Measurements from ENCODE around the gene SPATA9. TPM values are rescaled to one million over a fixed set of nuclear protein-coding genes. Genes with fewer than 3 reads are reported as not detected.

Gene SPATA9
- total RNA-seq, 1 experiment from 2014 or later, result not detected

GRCh38 chr5:95664204-95664786, 18.5 kb downstream of the SPATA9 start:
- no peak overlapping the region for H3K9ac ChIP-seq (ENCODE audit: low read length)
- no peaks in the 10 kb centered on the region for H3K4me1 ChIP-seq (ENCODE audit: low read length)
- no peaks in the 10 kb centered on the region for H3K36me3 ChIP-seq (ENCODE audit: insufficient read depth, low read length)
- H3K79me2 ChIP-seq (ENCODE audit: low read length), result no peaks in the 10 kb centered on the region
- peak; percentile 63 for DNase-seq
- H2AFZ ChIP-seq (ENCODE audit: low read length), result no peak overlapping the region
- no peaks in the 10 kb centered on the region for H3K27me3 ChIP-seq (ENCODE audit: low read length)
- no peaks in the 10 kb centered on the region for H3K9me3 ChIP-seq (ENCODE audit: low read length)
- no peak overlapping the region for H3K4me3 ChIP-seq (ENCODE audit: low read length)
- H3K9me2 ChIP-seq (replicated peaks; ENCODE audit: insufficient read depth, low read length), result no peaks in the 10 kb centered on the region
- no peaks in the 10 kb centered on the region for H4K20me1 ChIP-seq (ENCODE audit: insufficient read depth, low read depth, low read length)
- H3K4me2 ChIP-seq (ENCODE audit: low read depth, low read length, poor library complexity, severe bottlenecking), result no peak overlapping the region
- H3K27ac ChIP-seq (ENCODE audit: low read length), result no peak overlapping the region

GRCh38 chr5:95662946-95663345, 19.8 kb downstream of the SPATA9 start:
- Histone ChIP-seq H3K79me2 (ENCODE audit: low read length) (no peaks in the 10 kb centered on the region), H3K4me2 (ENCODE audit: low read depth, low read length, poor library complexity, severe bottlenecking) (no peak overlapping the region), H3K4me1 (ENCODE audit: low read length) (no peaks in the 10 kb centered on the region; the same call in 1 of the 2 replicates), H3K9ac (ENCODE audit: low read length) (no peak overlapping the region), H3K9me3 (ENCODE audit: low read length) (no peaks in the 10 kb centered on the region), H3K36me3 (ENCODE audit: insufficient read depth, low read length) (no peaks in the 10 kb centered on the region), H3K27ac (ENCODE audit: low read length) (no peak overlapping the region), H4K20me1 (ENCODE audit: insufficient read depth, low read depth, low read length) (no peaks in the 10 kb centered on the region), H3K9me2 (replicated peaks; ENCODE audit: insufficient read depth, low read length) (no peaks in the 10 kb centered on the region), H3K27me3 (ENCODE audit: low read length) (no peaks in the 10 kb centered on the region), H2AFZ (ENCODE audit: low read length) (no peak overlapping the region), H3K4me3 (ENCODE audit: low read length) (no peak overlapping the region)
- no peak for DNase-seq

GRCh38 chr5:95660060-95660459, 22.7 kb downstream of the SPATA9 start:
- DNase-seq, result no peak
- Histone ChIP-seq H4K20me1 (ENCODE audit: insufficient read depth, low read depth, low read length) (no peaks in the 10 kb centered on the region), H3K9me3 (ENCODE audit: low read length) (no peaks in the 10 kb centered on the region), H3K4me3 (ENCODE audit: low read length) (no peak overlapping the region), H2AFZ (ENCODE audit: low read length) (no peak overlapping the region), H3K4me2 (ENCODE audit: low read depth, low read length, poor library complexity, severe bottlenecking) (no peak overlapping the region), H3K4me1 (ENCODE audit: low read length) (peaks cover 13% of the 10 kb centered on the region), H3K9ac (ENCODE audit: low read length) (no peak overlapping the region), H3K27me3 (ENCODE audit: low read length) (no peaks in the 10 kb centered on the region), H3K9me2 (replicated peaks; ENCODE audit: insufficient read depth, low read length) (no peaks in the 10 kb centered on the region), H3K36me3 (ENCODE audit: insufficient read depth, low read length) (no peaks in the 10 kb centered on the region), H3K79me2 (ENCODE audit: low read length) (no peaks in the 10 kb centered on the region), H3K27ac (ENCODE audit: low read length) (no peak overlapping the region)

GRCh38 chr5:95655575-95655974, 27.2 kb downstream of the SPATA9 start:
- peaks cover 13% of the 10 kb centered on the region for H3K4me1 ChIP-seq (ENCODE audit: low read length)
- no peak for DNase-seq
- H2AFZ ChIP-seq (ENCODE audit: low read length), result no peak overlapping the region
- no peak overlapping the region for H3K4me3 ChIP-seq (ENCODE audit: low read length)
- H3K36me3 ChIP-seq (ENCODE audit: insufficient read depth, low read length), result no peaks in the 10 kb centered on the region
- H3K9me2 ChIP-seq (replicated peaks; ENCODE audit: insufficient read depth, low read length), result no peaks in the 10 kb centered on the region
- H3K27me3 ChIP-seq (ENCODE audit: low read length), result no peaks in the 10 kb centered on the region
- H3K4me2 ChIP-seq (ENCODE audit: low read depth, low read length, poor library complexity, severe bottlenecking), result no peak overlapping the region
- no peaks in the 10 kb centered on the region for H3K79me2 ChIP-seq (ENCODE audit: low read length)
- H3K9me3 ChIP-seq (ENCODE audit: low read length), result no peaks in the 10 kb centered on the region
- no peaks in the 10 kb centered on the region for H4K20me1 ChIP-seq (ENCODE audit: insufficient read depth, low read depth, low read length)
- no peak overlapping the region for H3K27ac ChIP-seq (ENCODE audit: low read length)
- H3K9ac ChIP-seq (ENCODE audit: low read length), result no peak overlapping the region

- Histone ChIP-seq H2AFZ (ENCODE audit: low read length) (no peak overlapping the region), H3K9me3 (ENCODE audit: low read length) (no peaks in the 10 kb centered on the region), H3K27me3 (ENCODE audit: low read length) (no peaks in the 10 kb centered on the region), H3K9ac (ENCODE audit: low read length) (no peak overlapping the region), H3K4me2 (ENCODE audit: low read depth, low read length, poor library complexity, severe bottlenecking) (no peak overlapping the region), H3K36me3 (ENCODE audit: insufficient read depth, low read length) (no peaks in the 10 kb centered on the region), H3K27ac (ENCODE audit: low read length) (no peak overlapping the region), H3K4me3 (ENCODE audit: low read length) (no peak overlapping the region), H3K4me1 (ENCODE audit: low read length) (peaks cover 17% of the 10 kb centered on the region), H3K79me2 (ENCODE audit: low read length) (no peaks in the 10 kb centered on the region), H3K9me2 (replicated peaks; ENCODE audit: insufficient read depth, low read length) (no peaks in the 10 kb centered on the region), H4K20me1 (ENCODE audit: insufficient read depth, low read depth, low read length) (no peaks in the 10 kb centered on the region)
- no peak for DNase-seq
These were observed 28.6 kb downstream of the SPATA9 start for GRCh38 chr5:95654196-95654595.

- no peak for DNase-seq
- Histone ChIP-seq H2AFZ (ENCODE audit: low read length) (no peak overlapping the region), H3K4me3 (ENCODE audit: low read length) (no peak overlapping the region), H3K9ac (ENCODE audit: low read length) (no peak overlapping the region), H3K36me3 (ENCODE audit: insufficient read depth, low read length) (no peaks in the 10 kb centered on the region), H3K4me2 (ENCODE audit: low read depth, low read length, poor library complexity, severe bottlenecking) (no peak overlapping the region), H3K27ac (ENCODE audit: low read length) (no peak overlapping the region), H3K4me1 (ENCODE audit: low read length) (peaks cover 21% of the 10 kb centered on the region), H3K9me2 (replicated peaks; ENCODE audit: insufficient read depth, low read length) (no peaks in the 10 kb centered on the region), H3K79me2 (ENCODE audit: low read length) (no peaks in the 10 kb centered on the region), H3K27me3 (ENCODE audit: low read length) (no peaks in the 10 kb centered on the region), H3K9me3 (ENCODE audit: low read length) (no peaks in the 10 kb centered on the region), H4K20me1 (ENCODE audit: insufficient read depth, low read depth, low read length) (no peaks in the 10 kb centered on the region)
These were observed 29.9 kb downstream of the SPATA9 start for GRCh38 chr5:95652849-95653248.

GRCh38 chr5:95649842-95650620, 32.8 kb downstream of the SPATA9 start:
- Histone ChIP-seq H3K4me1 (ENCODE audit: low read length) (peaks cover 23% of the 10 kb centered on the region), H3K4me3 (ENCODE audit: low read length) (no peak overlapping the region), H3K27me3 (ENCODE audit: low read length) (no peaks in the 10 kb centered on the region), H3K27ac (ENCODE audit: low read length) (no peak overlapping the region), H3K9me2 (replicated peaks; ENCODE audit: insufficient read depth, low read length) (no peaks in the 10 kb centered on the region), H4K20me1 (ENCODE audit: insufficient read depth, low read depth, low read length) (no peaks in the 10 kb centered on the region), H2AFZ (ENCODE audit: low read length) (no peak overlapping the region), H3K4me2 (ENCODE audit: low read depth, low read length, poor library complexity, severe bottlenecking) (no peak overlapping the region), H3K9me3 (ENCODE audit: low read length) (no peaks in the 10 kb centered on the region), H3K79me2 (ENCODE audit: low read length) (no peaks in the 10 kb centered on the region), H3K36me3 (ENCODE audit: insufficient read depth, low read length) (no peaks in the 10 kb centered on the region), H3K9ac (ENCODE audit: low read length) (no peak overlapping the region)
- DNase-seq, result no peak

- Histone ChIP-seq H3K9ac (ENCODE audit: low read length) (no peak overlapping the region), H3K9me2 (replicated peaks; ENCODE audit: insufficient read depth, low read length) (no peaks in the 10 kb centered on the region), H3K36me3 (ENCODE audit: insufficient read depth, low read length) (no peaks in the 10 kb centered on the region), H3K9me3 (ENCODE audit: low read length) (no peaks in the 10 kb centered on the region), H3K27me3 (ENCODE audit: low read length) (no peaks in the 10 kb centered on the region), H2AFZ (ENCODE audit: low read length) (no peak overlapping the region), H3K4me1 (ENCODE audit: low read length) (peaks cover 26% of the 10 kb centered on the region), H3K4me3 (ENCODE audit: low read length) (no peak overlapping the region), H4K20me1 (ENCODE audit: insufficient read depth, low read depth, low read length) (no peaks in the 10 kb centered on the region), H3K4me2 (ENCODE audit: low read depth, low read length, poor library complexity, severe bottlenecking) (no peak overlapping the region), H3K79me2 (ENCODE audit: low read length) (no peaks in the 10 kb centered on the region), H3K27ac (ENCODE audit: low read length) (no peak overlapping the region)
- no peak for DNase-seq
These were observed 33.5 kb downstream of the SPATA9 start for GRCh38 chr5:95649274-95649673.
